CD4-positive, alpha-beta T cell treated with Interleukin-4 for 4 hours (primary cell): ENCODE measurements around the gene PHYHD1.

Experiments
- DNase-seq: peaks from one replicate; pipeline ENCODE4 v3.0.0-alpha.2; 2020

Gene PHYHD1

DNA sequence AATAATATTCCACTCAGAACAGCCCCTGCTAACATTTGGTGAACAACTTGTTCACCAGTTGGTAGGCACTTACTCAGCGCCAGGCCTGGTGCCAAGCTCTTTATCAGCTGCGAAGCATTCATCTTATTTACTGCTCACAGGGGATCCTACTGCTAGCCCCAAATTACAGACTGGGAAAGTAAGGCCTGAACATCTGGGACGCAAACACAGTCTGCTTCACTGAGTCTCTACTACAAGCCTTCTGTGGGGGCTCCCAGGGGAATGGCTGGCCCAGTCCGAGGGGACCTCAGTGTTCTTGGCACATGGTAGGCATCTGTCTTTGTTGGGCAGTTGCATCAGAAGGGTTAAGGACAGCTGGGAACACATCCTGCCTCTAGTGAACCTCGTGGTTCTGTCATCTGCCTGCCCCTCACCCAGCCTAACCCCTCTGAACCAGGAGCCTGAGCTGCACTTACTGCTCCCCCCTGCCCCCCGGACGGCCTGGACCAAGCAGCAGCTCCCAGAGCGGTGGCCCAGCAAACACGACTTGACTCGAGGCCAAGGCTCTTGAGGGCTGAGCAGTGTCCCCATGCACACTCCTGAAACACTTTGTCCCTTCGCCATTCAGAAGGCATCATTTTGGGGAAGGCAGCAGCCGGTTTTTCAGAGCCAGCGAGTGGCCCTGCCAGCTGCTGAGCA is at the start of gene PHYHD1:
Gene PHYHD1 (plus strand): TSS at position 602 of the 678 bp plus-strand sequence. CDS start 1,342 bp downstream, outside the sequence.
- DNase-seq: no peak

GRCh38 chr9:128877852-128878251 is 42.9 kb upstream of the PHYHD1 start:
- no peak for DNase-seq

DNA sequence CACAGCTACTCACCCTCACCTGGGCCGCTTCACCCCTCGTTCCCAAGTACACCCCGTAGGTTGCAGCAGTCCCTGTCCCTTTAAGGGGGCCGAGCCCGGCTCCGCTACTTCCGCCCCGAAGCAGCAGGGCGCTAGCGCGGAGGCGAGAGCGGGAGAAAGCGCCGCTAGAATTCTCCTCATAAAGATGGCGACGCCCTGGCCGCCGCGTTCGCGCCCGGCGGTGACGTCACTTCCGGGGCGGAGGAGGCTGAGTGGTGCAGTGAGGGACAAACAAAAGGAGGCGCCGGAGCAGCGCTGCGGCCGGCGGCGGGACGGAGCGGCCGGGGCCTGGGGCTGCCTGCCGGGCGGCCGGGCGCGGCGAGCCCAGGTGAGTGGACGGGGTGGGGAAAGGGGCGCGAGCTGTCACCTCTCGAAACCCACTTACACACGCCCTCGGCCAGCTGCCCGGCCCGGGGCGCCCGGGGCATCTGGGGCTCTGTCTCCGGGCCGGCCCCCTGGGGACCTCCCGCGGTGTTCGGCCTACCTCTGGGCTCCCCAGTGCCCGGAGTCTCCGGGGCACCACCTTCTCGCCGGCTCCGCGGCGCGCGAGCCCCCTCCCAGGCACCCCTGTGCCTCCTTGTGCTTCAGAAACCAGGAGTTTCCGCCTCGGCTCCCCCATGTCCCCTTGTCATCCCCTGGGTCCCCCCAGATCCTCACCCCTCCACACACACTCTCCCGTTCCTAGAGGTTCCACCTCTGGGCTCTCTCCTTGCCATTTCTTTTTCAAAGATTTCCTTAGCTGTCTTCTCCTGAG is 38.7 kb upstream of the PHYHD1 start, which contains the start of the genes KYAT1 and LRRC8A:
Gene KYAT1 (minus strand): TSS at position 67 of the 793 bp plus-strand sequence. CDS start 36,545 bp downstream, outside the sequence.
Gene LRRC8A (plus strand): TSS at position 250 of the 793 bp plus-strand sequence. CDS start 25,032 bp downstream, outside the sequence.
- DNase-seq: peak; percentile 97

GRCh38 chr9:128882677-128883603 is 37.8 kb upstream of the PHYHD1 start:
- no peak for DNase-seq

DNA sequence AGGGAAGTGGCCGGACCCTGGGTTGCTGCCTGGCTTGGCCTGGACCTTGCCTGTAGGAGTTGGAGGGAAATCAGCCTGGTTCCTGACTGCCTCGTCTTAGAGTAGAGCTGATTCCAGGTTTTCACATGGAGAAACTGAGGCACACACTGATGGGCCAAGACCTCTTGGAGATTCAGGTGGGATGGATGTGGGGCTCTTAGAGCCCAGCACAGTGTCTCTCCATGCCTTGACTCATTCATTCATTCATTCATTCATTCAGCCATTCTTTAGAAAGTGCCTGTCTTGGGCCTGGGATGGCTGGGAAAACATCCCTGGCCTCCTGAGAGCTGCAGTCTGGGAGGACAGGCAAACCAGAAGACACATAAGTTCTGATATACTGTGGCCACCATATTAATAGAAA is 36.6 kb upstream of the PHYHD1 start:
- DNase-seq: no peak

DNA sequence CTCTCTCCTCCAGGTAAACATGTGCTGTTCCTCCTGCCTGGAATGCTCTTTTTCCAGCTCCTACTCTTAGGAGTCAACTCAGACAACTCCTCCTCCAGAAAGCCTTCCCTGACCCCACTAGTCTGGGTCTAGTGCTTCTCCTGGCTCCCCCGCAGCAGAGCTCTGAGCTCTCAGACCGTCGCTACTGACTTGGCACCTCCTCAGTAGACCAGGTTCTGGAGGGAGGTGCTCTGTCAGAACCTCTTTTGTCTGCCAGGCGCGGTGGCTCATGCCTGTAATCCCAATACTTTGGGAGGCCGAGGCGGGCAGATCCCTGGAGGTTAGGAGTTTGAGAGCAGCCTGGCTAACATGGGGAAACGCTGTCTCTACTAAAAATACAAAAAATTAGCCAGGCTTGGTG is 35.4 kb upstream of the PHYHD1 start:
- no peak for DNase-seq

DNA sequence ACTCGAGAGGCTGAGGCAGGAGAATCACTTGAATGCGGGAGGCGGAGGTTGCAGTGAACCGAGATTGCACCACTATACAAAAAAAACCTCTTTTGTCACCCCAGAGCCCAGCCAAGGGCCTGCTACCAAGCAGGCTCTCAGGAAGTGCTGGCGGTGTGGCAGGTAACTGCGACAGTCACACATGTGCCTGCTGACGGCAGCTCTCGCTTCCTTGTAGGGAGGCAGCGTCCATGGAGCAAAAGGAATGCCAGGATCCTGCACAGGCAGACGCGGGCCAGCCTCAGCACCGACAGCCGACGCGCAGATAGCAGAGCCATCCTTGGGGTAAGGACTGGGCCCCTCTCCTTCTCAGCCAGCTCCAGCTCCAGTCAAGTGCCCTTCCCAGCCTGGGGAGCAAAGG is 35.0 kb upstream of the PHYHD1 start:
- DNase-seq: no peak

GRCh38 chr9:128886211-128886891 is 34.4 kb upstream of the PHYHD1 start:
- no peak for DNase-seq

DNA sequence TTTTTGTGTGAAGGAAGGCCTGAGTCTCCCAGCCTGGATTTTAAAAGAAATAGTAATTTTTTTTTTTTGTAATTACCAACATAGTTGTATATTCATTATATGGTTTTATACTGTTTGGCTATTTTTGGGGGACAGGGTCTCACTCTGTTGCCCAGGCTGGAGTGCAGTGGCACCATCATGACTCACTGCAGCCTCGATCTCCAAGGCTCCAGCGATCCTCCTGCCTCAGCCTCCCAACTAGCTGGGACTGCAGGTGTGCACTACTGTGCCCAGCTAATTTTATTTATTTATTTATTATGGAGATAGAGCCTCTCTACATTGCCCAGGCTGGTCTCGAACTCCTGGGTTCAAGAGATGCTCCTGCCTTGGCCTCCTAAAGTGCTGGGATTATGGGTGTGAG is 33.7 kb upstream of the PHYHD1 start:
- DNase-seq: no peak

DNA sequence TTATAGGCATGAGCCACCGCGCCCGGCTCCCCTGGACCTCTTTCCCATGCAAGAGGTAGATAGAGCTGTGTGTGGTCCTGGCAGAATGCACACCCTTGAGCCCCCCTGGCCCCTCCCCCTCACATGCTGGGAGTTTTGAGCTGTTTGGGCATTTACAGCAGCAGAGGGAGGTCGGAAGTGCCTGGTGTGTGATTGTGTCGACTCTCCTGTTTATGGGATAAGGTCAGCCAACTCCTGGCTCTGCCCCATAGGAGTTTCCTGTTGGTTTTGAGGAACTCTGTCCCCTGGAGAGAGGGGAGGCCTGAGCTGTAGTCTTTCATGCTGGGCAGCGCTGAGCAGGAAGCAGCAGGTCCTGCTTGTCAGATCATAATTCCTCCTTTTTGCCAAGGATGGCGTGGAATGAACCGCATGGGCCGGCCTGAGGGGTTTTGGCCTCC is 32.9 kb upstream of the PHYHD1 start:
- DNase-seq: no peak

DNA sequence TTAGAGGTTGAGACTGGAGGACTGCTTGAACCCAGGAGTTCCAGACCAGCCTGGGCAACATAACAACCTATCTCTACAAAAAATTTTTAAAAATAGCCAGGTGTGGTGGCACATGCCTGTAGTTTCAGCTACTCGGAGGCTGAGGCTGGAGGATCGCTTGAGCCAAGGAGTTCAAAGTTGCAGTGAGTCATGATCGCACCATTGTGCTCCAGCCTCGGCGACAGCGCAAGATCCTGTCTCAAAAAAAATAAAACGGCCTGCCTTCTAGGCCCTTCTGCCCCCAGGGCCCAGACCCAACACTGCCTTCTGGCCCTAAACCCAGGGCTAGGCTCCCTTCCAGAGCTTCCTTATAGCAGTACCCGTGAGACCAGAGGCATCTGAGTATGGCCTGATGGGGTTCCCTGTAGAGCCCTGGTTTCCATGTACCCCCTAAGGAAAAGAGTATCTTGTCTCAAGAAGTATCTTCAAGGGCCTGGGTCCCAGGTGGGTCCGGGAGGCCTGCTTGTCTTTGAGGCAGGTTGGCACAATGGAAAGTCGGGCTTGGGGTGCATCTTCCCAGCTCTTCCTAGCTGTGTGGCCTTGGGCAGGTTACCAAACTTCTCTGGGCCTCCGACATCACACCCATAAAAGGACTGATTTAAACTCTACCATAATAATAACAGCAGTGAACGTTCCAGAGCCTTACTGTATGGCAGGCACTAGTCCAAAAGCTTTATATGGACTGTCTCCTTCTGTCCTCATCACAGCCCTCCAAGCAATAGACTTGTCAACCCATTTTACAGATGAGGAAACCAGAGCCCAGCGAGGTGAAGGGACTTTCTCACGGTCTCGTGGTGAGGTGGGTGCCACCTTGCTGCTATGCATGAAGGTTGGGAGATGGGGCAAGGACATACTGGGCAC is 29.2 kb upstream of the PHYHD1 start:
- no peak for DNase-seq

DNA sequence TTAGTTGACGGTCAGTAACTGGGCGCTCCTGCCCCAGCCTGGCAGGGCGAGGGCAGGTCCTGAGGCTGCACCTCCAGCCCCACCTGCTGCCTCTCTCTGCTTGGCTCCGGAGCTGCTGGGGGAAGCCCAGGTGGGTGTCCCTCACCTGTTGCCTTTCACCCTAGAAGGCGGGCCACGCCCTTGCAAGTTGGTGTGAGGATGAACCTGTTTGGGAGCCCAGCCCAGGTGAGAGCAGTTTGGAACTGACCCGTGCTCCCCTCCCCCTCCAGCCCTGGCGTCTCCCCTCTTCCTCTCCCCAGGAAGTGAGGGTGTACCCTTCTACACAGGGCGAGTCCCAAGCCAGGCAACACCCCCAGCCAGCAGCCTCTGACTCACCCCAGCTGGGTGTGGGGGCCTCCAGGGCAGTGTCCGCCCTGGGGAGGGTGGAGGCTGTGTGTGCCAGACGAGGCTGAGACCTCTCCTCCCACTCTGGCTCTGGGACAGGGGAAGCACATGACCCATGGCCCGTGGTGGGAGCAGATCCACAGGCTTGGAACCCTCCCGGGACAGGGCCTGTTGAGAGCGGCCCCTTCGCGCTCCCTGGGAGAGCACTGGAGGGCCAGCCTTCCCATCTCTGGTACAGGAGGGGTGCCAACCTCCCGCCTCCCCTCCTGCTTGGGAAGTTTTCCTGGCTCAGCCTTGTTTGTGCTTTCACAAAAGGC is 28.4 kb upstream of the PHYHD1 start:
- DNase-seq: peak; percentile 54

GRCh38 chr9:128893354-128893753 is 27.4 kb upstream of the PHYHD1 start:
- no peak for DNase-seq

DNA sequence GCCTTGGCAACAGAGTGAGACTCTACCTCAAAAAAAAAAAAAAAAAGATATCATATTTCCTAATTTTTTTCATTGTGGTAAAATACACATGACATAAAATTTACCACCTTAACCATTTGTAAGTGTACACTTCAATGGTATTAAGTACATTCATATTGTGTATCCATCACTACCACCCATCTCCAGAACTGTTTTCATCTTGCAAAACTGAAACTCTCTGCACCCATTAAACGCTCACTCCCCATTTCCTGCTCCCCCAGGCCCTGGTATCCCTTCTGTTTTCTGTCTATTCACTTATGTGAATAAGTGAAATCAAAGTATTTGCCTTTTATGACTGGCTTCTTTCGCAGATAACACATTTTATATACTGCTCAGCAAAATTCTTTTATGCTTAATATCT is 26.0 kb upstream of the PHYHD1 start:
- peak; percentile 26 for DNase-seq

DNA sequence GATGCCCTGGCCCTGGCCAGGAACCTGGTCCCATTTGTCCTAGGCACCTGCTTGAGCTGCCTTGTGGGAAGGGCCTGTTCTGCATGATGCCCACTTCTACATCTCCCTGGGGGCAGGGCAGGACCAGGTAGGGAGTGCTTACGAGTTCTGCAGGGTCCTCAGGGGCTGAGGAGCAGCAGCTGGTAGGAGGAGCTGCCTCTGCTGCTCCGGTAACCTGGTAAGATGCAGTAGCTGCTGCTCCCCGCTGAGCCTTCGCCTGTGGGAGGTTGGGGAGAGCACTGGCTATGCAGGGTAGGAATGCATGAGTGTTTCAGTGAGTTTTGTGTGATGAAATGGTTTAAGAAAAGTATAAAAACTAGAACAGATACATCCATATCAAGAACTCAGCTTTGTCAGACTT is 25.2 kb upstream of the PHYHD1 start:
- DNase-seq: no peak

DNA sequence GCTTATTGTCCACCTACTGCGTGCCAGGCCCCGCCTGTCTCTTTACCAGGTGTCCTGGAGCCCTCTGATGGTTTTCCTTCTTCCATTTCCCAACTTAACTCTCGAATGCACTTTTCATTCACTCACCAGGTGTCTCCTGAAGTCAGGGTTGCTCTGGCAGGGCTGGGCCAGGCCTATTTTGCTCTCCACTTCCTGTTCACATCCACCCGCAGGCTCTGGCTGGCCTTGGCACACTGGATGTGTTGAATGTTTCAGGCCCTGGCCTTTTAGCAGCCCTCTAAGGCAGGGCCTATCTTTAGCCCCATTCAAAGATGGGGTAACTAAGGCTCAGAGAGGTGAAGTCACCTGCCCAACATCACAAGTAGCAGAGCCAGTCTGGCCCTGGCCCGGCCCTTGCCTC is 22.4 kb upstream of the PHYHD1 start:
- no peak for DNase-seq

DNA sequence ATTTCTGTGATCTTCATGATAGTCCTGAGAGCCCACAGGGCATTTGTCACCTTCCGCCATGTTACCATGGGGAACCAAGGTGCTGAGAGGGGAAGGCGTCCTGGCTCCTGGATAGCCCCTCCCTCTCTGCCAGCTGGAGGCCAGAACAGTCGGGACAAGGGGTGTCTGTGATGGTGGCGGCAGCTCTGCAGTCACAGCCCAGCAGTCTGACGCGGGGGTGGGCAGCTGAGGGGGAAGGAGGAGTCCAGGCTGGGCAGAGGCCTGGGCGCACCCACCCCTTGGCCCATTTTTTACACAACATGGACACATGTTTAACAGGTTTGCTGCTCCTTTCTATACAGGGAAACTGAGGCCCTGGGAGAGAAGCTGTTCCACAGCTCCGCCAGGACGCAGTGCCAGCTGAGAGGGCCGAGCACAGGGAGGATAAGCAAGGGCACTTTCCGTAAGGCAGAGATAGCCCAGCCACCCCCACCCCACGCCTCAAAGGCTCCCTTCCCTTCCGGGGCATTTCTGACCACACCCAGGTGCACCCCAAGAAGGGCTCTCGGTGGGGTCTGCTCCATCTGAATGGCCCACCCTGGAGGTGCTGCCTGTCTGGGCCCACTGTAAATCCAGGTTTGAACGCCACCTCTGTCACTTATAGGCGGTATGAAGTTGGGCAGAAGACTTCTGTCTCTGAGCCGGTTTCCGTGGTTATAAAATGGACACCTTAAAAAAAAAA is 21.8 kb upstream of the PHYHD1 start:
- DNase-seq: no peak

DNA sequence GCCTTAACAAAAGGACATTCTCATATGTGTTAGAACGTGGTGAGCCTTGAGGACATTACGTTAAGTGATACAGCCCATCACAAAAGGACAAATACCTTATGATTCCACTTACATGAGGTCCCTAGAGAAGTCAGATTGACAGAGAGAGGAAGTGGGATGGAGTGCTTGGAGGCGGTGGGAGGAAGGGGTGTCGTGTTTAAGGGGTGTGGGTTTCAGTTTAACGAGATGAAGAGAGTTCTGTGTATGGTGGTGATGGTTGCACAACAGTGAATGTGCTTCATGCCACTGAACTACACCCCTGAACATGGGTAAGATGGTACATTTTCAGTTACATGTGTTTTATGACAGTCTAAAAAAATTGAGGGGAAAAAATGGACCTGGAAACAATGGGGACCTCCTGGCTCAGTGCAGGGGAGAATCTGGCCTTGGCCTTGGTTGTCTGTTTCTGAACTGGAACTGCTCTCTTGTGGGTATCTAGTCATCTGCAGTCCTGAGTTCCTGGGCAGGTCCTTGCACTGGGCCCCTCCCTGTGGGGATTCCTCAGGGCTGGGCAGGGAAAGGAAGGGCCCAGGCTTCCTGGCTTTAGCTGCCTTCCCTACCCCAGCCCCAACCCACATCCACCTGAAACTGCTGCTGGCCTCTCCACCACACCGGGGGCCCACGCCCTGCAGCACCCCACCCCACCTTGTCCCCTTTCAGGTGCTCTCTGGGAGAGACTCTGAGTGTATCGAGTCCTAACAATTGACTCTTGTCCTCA is 21.0 kb upstream of the PHYHD1 start:
- peak; percentile 35 for DNase-seq

GRCh38 chr9:128901379-128901778 is 19.4 kb upstream of the PHYHD1 start:
- DNase-seq: no peak
